GM06990 (cell line): ENCODE data around the gene HEPHL1.
"Not testable (repeated sequence)": the region's sequence is repeated elsewhere in the genome, so short reads cannot be mapped to it uniquely, and the experiment has no call there.

ENCODE experiments used
- DNase-seq: peaks from one replicate; pipeline ENCODE4 v3.0.0-alpha.2; 2011; ENCODE audit not compliant: insufficient read length; ENCODE audit errors: extremely low read depth
- H3K27me3 ChIP-seq: replicated peaks from 2 replicates; pipeline ENCODE4 v1.6.0; 2011; ENCODE audit warnings: low read length; ENCODE audit not compliant: control insufficient read depth, insufficient read depth
- H3K36me3 ChIP-seq: 2 replicates; pipeline ENCODE4 v1.5.1; 2011; ENCODE audit warnings: low read length; ENCODE audit not compliant: control insufficient read depth, insufficient read depth
- H3K4me3 ChIP-seq: replicated peaks from 2 replicates; pipeline ENCODE4 v1.5.1; 2011; ENCODE audit warnings: low read depth, mild to moderate bottlenecking, control low read depth, low read length
- CTCF ChIP-seq: IDR thresholded peaks from 2 replicates; pipeline ENCODE4 v1.5.1; 2011; ENCODE audit warnings: low read length, control low read depth, mild to moderate bottlenecking, inconsistent platforms; ENCODE audit not compliant: insufficient read depth, poor library complexity, severe bottlenecking

The HEPHL1 gene

GRCh38 chr11:94150704-94151685 lies 129.8 kb downstream of the HEPHL1 start:
- H3K4me3 ChIP-seq = no peak overlapping the region
- TF ChIP-seq CTCF = no peak
- no peaks in the 10 kb centered on the region for H3K36me3 ChIP-seq
- DNase-seq = no peak
- no peaks in the 10 kb centered on the region for H3K27me3 ChIP-seq

- no peak for TF ChIP-seq CTCF
- Histone ChIP-seq H3K36me3 (no peaks in the 10 kb centered on the region), H3K27me3 (no peaks in the 10 kb centered on the region), H3K4me3 (no peak overlapping the region)
- no peak for DNase-seq
Measured at GRCh38 chr11:94151903-94152677, 130.9 kb downstream of the HEPHL1 start.

- H3K36me3 ChIP-seq = no peaks in the 10 kb centered on the region
Measured at GRCh38 chr11:94152678-94153065, 131.5 kb downstream of the HEPHL1 start.

GRCh38 chr11:94153320-94153719 lies 132.2 kb downstream of the HEPHL1 start:
- H3K27me3 ChIP-seq = no peaks in the 10 kb centered on the region
- H3K36me3 ChIP-seq = no peaks in the 10 kb centered on the region
- H3K4me3 ChIP-seq = no peak overlapping the region
- DNase-seq = no peak
- TF ChIP-seq CTCF = no peak

More at GRCh38 chr11:94152678-94153065, 131.5 kb downstream of the HEPHL1 start:
- no peak for TF ChIP-seq CTCF
- Histone ChIP-seq H3K27me3 (no peaks in the 10 kb centered on the region), H3K4me3 (no peak overlapping the region)
- DNase-seq = no peak

- no peaks in the 10 kb centered on the region for H3K27me3 ChIP-seq
- no peak overlapping the region for H3K4me3 ChIP-seq
- H3K36me3 ChIP-seq = no peaks in the 10 kb centered on the region
- DNase-seq = no peak
- no peak for TF ChIP-seq CTCF
Measured at GRCh38 chr11:94154095-94154856, 133.1 kb downstream of the HEPHL1 start.

GRCh38 chr11:94157339-94157738 lies 136.2 kb downstream of the HEPHL1 start:
- not testable (repeated sequence) for DNase-seq, H3K27me3 ChIP-seq

More at GRCh38 chr11:94157339-94157738, 136.2 kb downstream of the HEPHL1 start:
- H3K4me3 ChIP-seq, H3K36me3 ChIP-seq: not testable (repeated sequence)
